Activated CD4-positive, alpha-beta memory T cell treated with anti-CD3 and anti-CD28 coated beads for 36 hours (primary cell): ENCODE measurements around the gene NAV2. TPM values are rescaled to one million over a fixed set of nuclear protein-coding genes. Genes with fewer than 3 reads are reported as not detected.

Experiments used
- CTCF ChIA-PET: fragments of 350-600 bp; sonication (Branson Sonifier 250); formaldehyde crosslinking; loops from one replicate; lab custom pipeline; 2021; ENCODE audit warnings: antibody characterized with exemption, inconsistent platforms; lab: Charles Lee
- POLR2A ChIA-PET: fragments of 350-600 bp; sonication (Branson Sonifier 250); formaldehyde crosslinking; loops from one replicate; lab custom pipeline; 2021; ENCODE audit warnings: antibody characterized with exemption; lab: Charles Lee
- DNase-seq: peaks from one replicate; pipeline ENCODE4 v3.0.0-alpha.2; 2020
- H3K27ac Mint-ChIP-seq: one replicate; pipeline ENCODE4 v1.8.0; 2021; ENCODE audit warnings: mixed read lengths
- H3K27me3 Mint-ChIP-seq: one replicate; pipeline ENCODE4 v1.8.0; 2021; ENCODE audit warnings: mixed read lengths
- H3K36me3 Mint-ChIP-seq: one replicate; pipeline ENCODE4 v1.8.0; 2021; ENCODE audit warnings: mixed read lengths
- H3K4me1 Mint-ChIP-seq: one replicate; pipeline ENCODE4 v1.8.0; 2021; ENCODE audit warnings: low read depth, mixed read lengths
- H3K4me3 Mint-ChIP-seq: one replicate; pipeline ENCODE4 v1.8.0; 2021; ENCODE audit warnings: mild to moderate bottlenecking, mixed read lengths
- H3K9me3 Mint-ChIP-seq: one replicate; pipeline ENCODE4 v1.8.0; 2021; ENCODE audit warnings: mixed read lengths
- intact Hi-C: fragments of 100-400 bp; cut with micrococcal nuclease; formaldehyde crosslinking; loops from one replicate; pipeline ENCODE4 v1.15.1; 2023
- total RNA-seq, 2 experiments: library from RNA; stranded (reverse); gene quantifications; one replicate each; pipeline ENCODE4 v1.2.3, GENCODE V29; 2021

The NAV2 gene
- total RNA-seq, 2 experiments from 2014 or later: 0.75 to 0.86 TPM

DNA sequence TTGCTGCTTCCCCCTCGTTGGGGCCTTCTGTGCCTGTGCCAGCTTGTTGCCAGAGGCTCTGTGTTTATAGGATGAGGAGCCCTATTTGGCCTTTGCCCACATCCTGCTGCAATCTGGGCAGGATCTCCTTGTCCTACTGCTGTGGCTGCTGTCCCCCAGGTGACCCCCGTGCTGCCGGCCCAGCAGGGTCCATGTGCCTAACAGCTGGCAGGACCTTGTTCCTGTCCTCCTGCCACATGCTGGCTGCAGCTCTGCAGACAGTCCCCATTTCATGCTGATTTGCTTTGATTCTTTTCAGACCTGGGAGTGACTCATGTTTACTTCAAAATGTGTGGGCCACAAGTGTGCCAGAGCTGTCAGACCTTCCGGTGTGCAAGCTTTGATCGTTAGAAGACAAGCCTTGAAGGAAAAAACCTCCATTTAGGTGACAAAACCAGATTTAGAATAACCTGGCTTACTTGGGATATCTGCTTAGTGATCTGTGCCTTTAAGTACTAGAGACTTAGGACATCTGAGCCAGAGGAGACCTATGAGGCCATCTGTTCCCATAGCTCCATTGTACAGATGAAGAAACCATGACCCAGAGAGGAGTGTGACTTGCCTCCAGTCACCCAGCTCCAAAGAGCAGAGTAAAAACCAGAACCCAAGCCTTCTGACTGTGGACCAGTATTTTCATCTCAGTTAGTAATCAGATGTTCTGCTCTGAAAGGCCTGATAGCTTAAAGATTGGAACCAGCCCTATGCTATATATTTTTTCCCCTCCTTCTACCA, 11.1 kb downstream of the NAV2 start:
- CTCF ChIA-PET: interaction anchor here (0.7 to 3.1 kb wide), 4 partner anchors 15 to 160 kb away, joined by 3 to 15 read pairs (median 3); no protein-coding TSS in a partner anchor
- POLR2A ChIA-PET: interaction anchor here (1.3 to 1.4 kb wide), 2 partner anchors 9 to 11 kb away, joined by 3 to 17 read pairs; partner anchors contain the start of gene NAV2
- Mint-ChIP-seq H3K27me3 (no peaks in the 10 kb centered on the region), H3K27ac (peak overlapping the region; percentile 86), H3K9me3 (no peaks in the 10 kb centered on the region), H3K36me3 (no peaks in the 10 kb centered on the region), H3K4me1 (peaks cover 29% of the 10 kb centered on the region), H3K4me3 (peak overlapping the region; percentile 18)
- DNase-seq: peak; percentile 71
- intact Hi-C loops: loop anchor here (1.0 to 5.0 kb wide), 5 partner anchors 11 to 639 kb away; partner anchors contain the start of genes HTATIP2 and NAV2

DNA sequence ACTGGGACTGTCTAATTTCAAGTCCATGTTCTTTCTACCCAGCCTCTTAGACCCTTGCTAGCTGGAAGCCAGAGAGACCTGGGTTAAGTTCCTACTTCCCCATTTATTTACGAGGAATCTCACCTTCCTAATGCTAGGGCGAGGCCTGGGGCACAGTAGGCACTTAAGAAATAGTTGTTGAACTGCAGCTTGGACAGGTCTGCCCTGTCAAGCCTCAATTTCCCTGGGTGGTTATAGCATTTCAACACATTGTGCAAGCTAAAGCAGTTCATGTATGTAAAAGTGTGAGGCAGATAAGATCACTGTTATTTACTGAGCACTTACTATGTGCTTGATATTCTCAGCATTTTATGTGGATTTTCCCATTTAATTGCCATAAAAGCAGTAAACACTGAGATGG, 12.1 kb downstream of the NAV2 start:
- POLR2A ChIA-PET: interaction anchor here (1.4 kb wide), 1 partner anchor 12 kb away, joined by 17 read pairs; the partner anchor contains the start of gene NAV2
- Mint-ChIP-seq H3K4me1 (peaks cover 29% of the 10 kb centered on the region), H3K9me3 (no peaks in the 10 kb centered on the region), H3K27me3 (no peaks in the 10 kb centered on the region), H3K27ac (no peak overlapping the region), H3K4me3 (no peak overlapping the region), H3K36me3 (no peaks in the 10 kb centered on the region)
- CTCF ChIA-PET: interaction anchor here (1.3 to 3.1 kb wide), 2 partner anchors 18 to 160 kb away, joined by 3 to 15 read pairs; no protein-coding TSS in a partner anchor
- intact Hi-C loops: loop anchor here (5.0 kb wide), 2 partner anchors 53 to 638 kb away; partner anchors contain the start of gene HTATIP2
- no peak for DNase-seq

GRCh38 chr11:19725379-19726079, 12.9 kb downstream of the NAV2 start:
- Mint-ChIP-seq H3K4me1 (peaks cover 29% of the 10 kb centered on the region), H3K27me3 (no peaks in the 10 kb centered on the region), H3K4me3 (no peak overlapping the region), H3K9me3 (no peaks in the 10 kb centered on the region), H3K27ac (no peak overlapping the region), H3K36me3 (no peaks in the 10 kb centered on the region)
- ChIA-PET CTCF (no interaction called here), POLR2A (no interaction called here)
- DNase-seq: no peak
- intact Hi-C loops: no loop called here

- peaks cover 29% of the 10 kb centered on the region for H3K4me1 Mint-ChIP-seq
These were observed 14.6 kb downstream of the NAV2 start for GRCh38 chr11:19727246-19727645.

GRCh38 chr11:19728436-19728835, 15.8 kb downstream of the NAV2 start:
- ChIA-PET CTCF (interaction anchor here (0.9 kb wide), 1 partner anchor 163 kb away, joined by 3 read pairs; no protein-coding TSS in a partner anchor), POLR2A (no interaction called here)
- no peak for DNase-seq
- H3K4me3 Mint-ChIP-seq: no peak overlapping the region
- intact Hi-C loops: no loop called here
- no peak overlapping the region for H3K27ac Mint-ChIP-seq
- H3K36me3 Mint-ChIP-seq: no peaks in the 10 kb centered on the region
- H3K27me3 Mint-ChIP-seq: no peaks in the 10 kb centered on the region
- peaks cover 17% of the 10 kb centered on the region for H3K4me1 Mint-ChIP-seq
- H3K9me3 Mint-ChIP-seq: no peaks in the 10 kb centered on the region

More at GRCh38 chr11:19727246-19727645, 14.6 kb downstream of the NAV2 start:
- no peaks in the 10 kb centered on the region for H3K27me3 Mint-ChIP-seq
- no peak overlapping the region for H3K4me3 Mint-ChIP-seq
- no peaks in the 10 kb centered on the region for H3K9me3 Mint-ChIP-seq
- CTCF ChIA-PET: interaction anchor here (0.9 to 1.5 kb wide), 2 partner anchors 162 to 164 kb away, joined by 3 to 4 read pairs; no protein-coding TSS in a partner anchor
- DNase-seq: no peak
- H3K36me3 Mint-ChIP-seq: no peaks in the 10 kb centered on the region
- POLR2A ChIA-PET: no interaction called here
- H3K27ac Mint-ChIP-seq: no peak overlapping the region
- intact Hi-C loops: no loop called here

DNA sequence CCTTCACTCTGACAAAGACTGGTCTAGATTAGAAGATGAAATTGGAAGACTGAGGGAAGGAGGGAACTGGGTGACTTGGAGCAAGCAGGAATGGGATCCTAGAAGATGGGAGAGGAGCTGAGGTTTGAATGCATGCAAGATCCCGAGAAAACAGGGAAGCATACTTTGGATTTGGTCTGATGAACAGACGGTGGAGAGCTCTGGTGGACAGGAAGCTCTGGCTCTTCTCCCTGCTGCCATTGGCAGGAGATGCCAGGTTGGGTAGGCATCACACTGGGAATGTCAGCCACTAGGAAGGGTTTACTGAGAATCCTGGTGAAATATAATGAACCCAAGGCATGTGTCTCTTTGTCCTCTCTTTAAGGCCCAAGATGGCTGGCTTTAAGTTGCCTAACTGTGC, 16.5 kb downstream of the NAV2 start:
- peaks cover 10% of the 10 kb centered on the region for H3K4me1 Mint-ChIP-seq
- no peaks in the 10 kb centered on the region for H3K27me3 Mint-ChIP-seq
- intact Hi-C loops: no loop called here
- no peak overlapping the region for H3K27ac Mint-ChIP-seq
- H3K4me3 Mint-ChIP-seq: no peak overlapping the region
- no peak for DNase-seq
- CTCF ChIA-PET: interaction anchor here (0.8 kb wide), 1 partner anchor 14 kb away, joined by 3 read pairs; no protein-coding TSS in a partner anchor
- no peaks in the 10 kb centered on the region for H3K36me3 Mint-ChIP-seq
- H3K9me3 Mint-ChIP-seq: no peaks in the 10 kb centered on the region
- POLR2A ChIA-PET: no interaction called here

- intact Hi-C loops: no loop called here
- Mint-ChIP-seq H3K4me3 (no peak overlapping the region), H3K36me3 (no peaks in the 10 kb centered on the region), H3K4me1 (no peaks in the 10 kb centered on the region), H3K27me3 (no peaks in the 10 kb centered on the region), H3K9me3 (no peaks in the 10 kb centered on the region), H3K27ac (no peak overlapping the region)
- no peak for DNase-seq
- CTCF ChIA-PET: no interaction called here
- POLR2A ChIA-PET: no interaction called here
These were observed 17.7 kb downstream of the NAV2 start for GRCh38 chr11:19730373-19730772.

DNA sequence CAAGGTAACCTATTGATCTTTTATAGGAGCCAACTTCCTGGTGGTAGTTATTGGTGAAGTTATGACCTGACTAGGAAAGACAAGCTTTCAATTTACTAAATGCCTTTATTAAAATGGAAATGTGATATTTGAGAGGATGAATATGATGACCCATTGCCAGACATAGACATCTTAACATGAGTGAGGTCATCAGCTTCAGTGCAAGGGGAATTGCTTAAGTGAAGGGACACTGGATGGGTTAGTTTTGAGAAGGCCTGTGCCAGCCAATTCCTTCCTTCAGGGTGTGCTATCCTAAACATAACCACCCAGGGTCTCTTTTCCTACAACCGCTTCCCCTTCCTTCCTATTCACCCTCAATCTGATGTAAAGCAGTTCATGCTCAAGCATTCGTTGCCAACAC, 21.5 kb downstream of the NAV2 start:
- H3K9me3 Mint-ChIP-seq: no peaks in the 10 kb centered on the region
- ChIA-PET CTCF (interaction anchor here (2.3 kb wide), 1 partner anchor 9 kb away, joined by 10 read pairs; no protein-coding TSS in a partner anchor), POLR2A (no interaction called here)
- H3K27ac Mint-ChIP-seq: no peak overlapping the region
- DNase-seq: no peak
- intact Hi-C loops: no loop called here
- H3K27me3 Mint-ChIP-seq: no peaks in the 10 kb centered on the region
- H3K4me1 Mint-ChIP-seq: no peaks in the 10 kb centered on the region
- no peaks in the 10 kb centered on the region for H3K36me3 Mint-ChIP-seq
- H3K4me3 Mint-ChIP-seq: no peak overlapping the region

DNA sequence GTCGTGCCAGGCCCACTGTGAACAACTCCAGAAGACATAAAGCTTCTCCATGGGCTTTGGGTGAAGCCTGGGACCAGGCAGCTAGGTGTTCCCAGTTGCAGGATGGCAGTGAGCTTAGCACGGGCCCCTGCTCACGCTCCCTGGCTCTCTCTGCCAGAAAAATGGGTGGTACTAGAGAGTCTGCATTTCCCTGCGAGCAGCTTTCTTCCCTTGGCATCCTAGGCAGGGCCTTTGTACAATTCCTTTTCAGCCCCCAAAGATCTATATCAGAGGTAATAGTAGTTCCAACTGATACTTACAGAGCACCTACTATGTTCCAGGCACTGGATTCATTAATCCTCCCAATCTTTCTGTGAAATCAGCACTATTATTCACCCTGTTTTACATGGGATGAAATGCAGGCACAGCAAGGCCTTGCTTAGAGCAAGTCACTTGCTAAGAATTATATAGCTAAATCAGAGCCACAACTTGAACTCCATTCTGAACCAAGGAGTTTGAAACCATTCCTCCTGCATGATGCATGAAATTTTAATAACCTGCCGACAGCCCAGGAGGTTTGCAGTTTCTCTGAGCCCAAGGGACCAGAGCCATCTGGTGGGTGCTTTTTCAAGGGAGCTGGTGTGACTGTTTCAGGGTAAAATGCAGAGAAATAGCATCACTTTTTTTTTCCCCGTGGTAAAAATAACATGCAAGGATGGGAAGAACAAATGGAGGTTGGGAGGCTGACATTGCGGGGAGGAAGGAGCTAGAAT, 22.7 kb downstream of the NAV2 start:
- Mint-ChIP-seq H3K4me1 (no peaks in the 10 kb centered on the region), H3K36me3 (no peaks in the 10 kb centered on the region), H3K9me3 (no peaks in the 10 kb centered on the region), H3K27me3 (no peaks in the 10 kb centered on the region), H3K27ac (no peak overlapping the region), H3K4me3 (no peak overlapping the region)
- CTCF ChIA-PET: interaction anchor here (0.7 to 2.1 kb wide), 4 partner anchors 104 to 181 kb away, joined by 3 to 9 read pairs (median 4); no protein-coding TSS in a partner anchor
- intact Hi-C loops: no loop called here
- POLR2A ChIA-PET: no interaction called here
- no peak for DNase-seq

GRCh38 chr11:19735909-19736498, 23.4 kb downstream of the NAV2 start:
- ChIA-PET CTCF (interaction anchor here (1.1 to 2.1 kb wide), 3 partner anchors 172 to 182 kb away, joined by 3 to 9 read pairs (median 4); no protein-coding TSS in a partner anchor), POLR2A (no interaction called here)
- no peak overlapping the region for H3K4me3 Mint-ChIP-seq
- no peaks in the 10 kb centered on the region for H3K27me3 Mint-ChIP-seq
- H3K9me3 Mint-ChIP-seq: no peaks in the 10 kb centered on the region
- no peak overlapping the region for H3K27ac Mint-ChIP-seq
- no peak for DNase-seq
- H3K4me1 Mint-ChIP-seq: no peaks in the 10 kb centered on the region
- intact Hi-C loops: no loop called here
- H3K36me3 Mint-ChIP-seq: no peaks in the 10 kb centered on the region

- intact Hi-C loops: no loop called here
- no peaks in the 10 kb centered on the region for H3K27me3 Mint-ChIP-seq
- no peak overlapping the region for H3K4me3 Mint-ChIP-seq
- H3K27ac Mint-ChIP-seq: no peak overlapping the region
- POLR2A ChIA-PET: no interaction called here
- no peaks in the 10 kb centered on the region for H3K9me3 Mint-ChIP-seq
- CTCF ChIA-PET: interaction anchor here (1.9 kb wide), 1 partner anchor 173 kb away, joined by 8 read pairs; no protein-coding TSS in a partner anchor
- no peak for DNase-seq
- no peaks in the 10 kb centered on the region for H3K36me3 Mint-ChIP-seq
- no peaks in the 10 kb centered on the region for H3K4me1 Mint-ChIP-seq
These were observed 24.2 kb downstream of the NAV2 start for GRCh38 chr11:19736831-19737230.
